K562 (cell line): Measurements from ENCODE around the gene RFT1. TPM values are rescaled to one million over a fixed set of nuclear protein-coding genes. Genes with fewer than 3 reads are reported as not detected.

ENCODE experiments used
- ELF2 ChIP-seq: fragments of 250-450 bp; sonication (Bioruptor Pico); IDR thresholded peaks from 2 replicates; pipeline ENCODE4 v1.5.0; 2021; ENCODE audit warnings: mild to moderate bottlenecking
- MTF1 ChIP-seq: fragments of 250-450 bp; sonication (Bioruptor Pico); IDR thresholded peaks from 2 replicates; pipeline ENCODE4 v1.9.0; 2021; ENCODE audit warnings: moderate library complexity, mild to moderate bottlenecking, inconsistent platforms, borderline replicate concordance
- NCOA6 ChIP-seq: fragments of 450-650 bp; IDR thresholded peaks from 2 replicates; pipeline ENCODE4 v1.6.1; 2017; ENCODE audit warnings: mild to moderate bottlenecking
- SFPQ ChIP-seq: fragments of 200-400 bp; formaldehyde crosslinking; IDR thresholded peaks from 2 replicates; pipeline ENCODE4 v1.6.1; 2017; ENCODE audit warnings: mild to moderate bottlenecking, low read depth, low read length, moderate library complexity
- ZBTB2 ChIP-seq: fragments of 450-650 bp; IDR thresholded peaks from 2 replicates; pipeline ENCODE4 v1.6.1; 2016; ENCODE audit warnings: antibody characterized with exemption
- ZC3H11A ChIP-seq: IDR thresholded peaks from 2 replicates; pipeline ENCODE4 v1.6.1; 2012; ENCODE audit warnings: low read depth, low read length, improper control_type of control experiment
- polyA plus RNA-seq, 8 experiments: library from polyadenylated mRNA; depleted of rRNA in 4 of 8; stranded (reverse) in 5 of 8; unstranded in 3 of 8; fragments of >200 nt; fragmentation: Nextera tagmentation in 2 of 8; fragmentation: Illumina TruSeq in 1 of 8; extraction: Ambion mirVana in 2 of 8; extraction: Trizol in 1 of 8; gene quantifications; 2 replicates each; pipeline versions ENCODE4 v1.2.1 to v1.2.3, GENCODE V29; 2011 to 2014; ENCODE audit warnings: inconsistent platforms in 1 of 8, missing spikeins in 1 of 8
- total RNA-seq, 7 experiments: library from RNA; depleted of rRNA in 6 of 7; stranded (reverse); fragments of >200 nt in 6 of 7; fragmentation: Illumina TruSeq in 2 of 7; extraction: Trizol in 2 of 7; gene quantifications; 2 replicates each; pipeline versions ENCODE4 v1.2.1 to v1.2.3, GENCODE V29; 2011 to 2021; ENCODE audit warnings: low replicate concordance in 1 of 7
- TF ChIP-seq, protein P1 (sequence below): IDR thresholded peaks from 2 replicates; pipeline ENCODE4 v1.6.1; 2012; ENCODE audit warnings: low read depth, low read length, improper control_type of control experiment, borderline replicate concordance
- TF ChIP-seq, protein P2 (sequence below): fragments of 450-650 bp; IDR thresholded peaks from 2 replicates; pipeline ENCODE4 v1.6.1; 2016; ENCODE audit warnings: low read depth

The RFT1 gene
- total and polyA plus RNA-seq, 9 of the 15 experiments (the other 6 are each of a cell fraction or from before 2014, with no cell fraction given) = 4.4 to 23.8 (median 8.9) TPM

DNA sequence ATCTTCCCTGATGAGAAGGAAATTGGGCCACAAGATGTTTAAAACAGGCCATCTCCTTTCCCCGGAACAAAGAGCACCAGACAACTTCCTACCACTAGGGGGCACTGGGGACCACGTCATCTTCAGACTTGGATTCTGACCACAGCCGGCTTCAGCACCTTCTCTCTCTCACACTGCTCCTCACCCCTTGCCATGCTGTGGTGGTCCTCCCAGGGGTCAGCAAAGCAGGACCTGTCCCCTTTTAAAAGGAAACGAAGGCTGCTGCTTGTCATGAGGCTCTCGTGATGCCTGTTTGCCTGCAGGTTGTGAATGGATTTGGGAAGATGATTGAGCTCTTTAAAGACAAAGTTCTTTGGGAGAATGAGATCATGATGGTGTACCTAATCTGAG lies 16.2 kb downstream of the RFT1 start (continued):
- no peak for TF ChIP-seq ZC3H11A
- TF ChIP-seq, protein P1, sequence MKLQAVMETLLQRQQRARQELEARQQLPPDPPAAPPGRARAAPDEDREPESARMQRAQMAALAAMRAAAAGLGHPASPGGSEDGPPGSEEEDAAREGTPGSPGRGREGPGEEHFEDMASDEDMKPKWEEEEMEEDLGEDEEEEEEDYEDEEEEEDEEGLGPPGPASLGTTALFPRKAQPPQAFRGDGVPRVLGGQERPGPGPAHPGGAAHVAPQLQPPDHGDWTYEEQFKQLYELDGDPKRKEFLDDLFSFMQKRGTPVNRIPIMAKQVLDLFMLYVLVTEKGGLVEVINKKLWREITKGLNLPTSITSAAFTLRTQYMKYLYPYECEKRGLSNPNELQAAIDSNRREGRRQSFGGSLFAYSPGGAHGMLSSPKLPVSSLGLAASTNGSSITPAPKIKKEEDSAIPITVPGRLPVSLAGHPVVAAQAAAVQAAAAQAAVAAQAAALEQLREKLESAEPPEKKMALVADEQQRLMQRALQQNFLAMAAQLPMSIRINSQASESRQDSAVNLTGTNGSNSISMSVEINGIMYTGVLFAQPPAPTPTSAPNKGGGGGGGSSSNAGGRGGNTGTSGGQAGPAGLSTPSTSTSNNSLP = no peak
- no peak for TF ChIP-seq MTF1 (CRISPR knock-in tag)
- TF ChIP-seq NCOA6 = no peak
- TF ChIP-seq, protein P2, sequence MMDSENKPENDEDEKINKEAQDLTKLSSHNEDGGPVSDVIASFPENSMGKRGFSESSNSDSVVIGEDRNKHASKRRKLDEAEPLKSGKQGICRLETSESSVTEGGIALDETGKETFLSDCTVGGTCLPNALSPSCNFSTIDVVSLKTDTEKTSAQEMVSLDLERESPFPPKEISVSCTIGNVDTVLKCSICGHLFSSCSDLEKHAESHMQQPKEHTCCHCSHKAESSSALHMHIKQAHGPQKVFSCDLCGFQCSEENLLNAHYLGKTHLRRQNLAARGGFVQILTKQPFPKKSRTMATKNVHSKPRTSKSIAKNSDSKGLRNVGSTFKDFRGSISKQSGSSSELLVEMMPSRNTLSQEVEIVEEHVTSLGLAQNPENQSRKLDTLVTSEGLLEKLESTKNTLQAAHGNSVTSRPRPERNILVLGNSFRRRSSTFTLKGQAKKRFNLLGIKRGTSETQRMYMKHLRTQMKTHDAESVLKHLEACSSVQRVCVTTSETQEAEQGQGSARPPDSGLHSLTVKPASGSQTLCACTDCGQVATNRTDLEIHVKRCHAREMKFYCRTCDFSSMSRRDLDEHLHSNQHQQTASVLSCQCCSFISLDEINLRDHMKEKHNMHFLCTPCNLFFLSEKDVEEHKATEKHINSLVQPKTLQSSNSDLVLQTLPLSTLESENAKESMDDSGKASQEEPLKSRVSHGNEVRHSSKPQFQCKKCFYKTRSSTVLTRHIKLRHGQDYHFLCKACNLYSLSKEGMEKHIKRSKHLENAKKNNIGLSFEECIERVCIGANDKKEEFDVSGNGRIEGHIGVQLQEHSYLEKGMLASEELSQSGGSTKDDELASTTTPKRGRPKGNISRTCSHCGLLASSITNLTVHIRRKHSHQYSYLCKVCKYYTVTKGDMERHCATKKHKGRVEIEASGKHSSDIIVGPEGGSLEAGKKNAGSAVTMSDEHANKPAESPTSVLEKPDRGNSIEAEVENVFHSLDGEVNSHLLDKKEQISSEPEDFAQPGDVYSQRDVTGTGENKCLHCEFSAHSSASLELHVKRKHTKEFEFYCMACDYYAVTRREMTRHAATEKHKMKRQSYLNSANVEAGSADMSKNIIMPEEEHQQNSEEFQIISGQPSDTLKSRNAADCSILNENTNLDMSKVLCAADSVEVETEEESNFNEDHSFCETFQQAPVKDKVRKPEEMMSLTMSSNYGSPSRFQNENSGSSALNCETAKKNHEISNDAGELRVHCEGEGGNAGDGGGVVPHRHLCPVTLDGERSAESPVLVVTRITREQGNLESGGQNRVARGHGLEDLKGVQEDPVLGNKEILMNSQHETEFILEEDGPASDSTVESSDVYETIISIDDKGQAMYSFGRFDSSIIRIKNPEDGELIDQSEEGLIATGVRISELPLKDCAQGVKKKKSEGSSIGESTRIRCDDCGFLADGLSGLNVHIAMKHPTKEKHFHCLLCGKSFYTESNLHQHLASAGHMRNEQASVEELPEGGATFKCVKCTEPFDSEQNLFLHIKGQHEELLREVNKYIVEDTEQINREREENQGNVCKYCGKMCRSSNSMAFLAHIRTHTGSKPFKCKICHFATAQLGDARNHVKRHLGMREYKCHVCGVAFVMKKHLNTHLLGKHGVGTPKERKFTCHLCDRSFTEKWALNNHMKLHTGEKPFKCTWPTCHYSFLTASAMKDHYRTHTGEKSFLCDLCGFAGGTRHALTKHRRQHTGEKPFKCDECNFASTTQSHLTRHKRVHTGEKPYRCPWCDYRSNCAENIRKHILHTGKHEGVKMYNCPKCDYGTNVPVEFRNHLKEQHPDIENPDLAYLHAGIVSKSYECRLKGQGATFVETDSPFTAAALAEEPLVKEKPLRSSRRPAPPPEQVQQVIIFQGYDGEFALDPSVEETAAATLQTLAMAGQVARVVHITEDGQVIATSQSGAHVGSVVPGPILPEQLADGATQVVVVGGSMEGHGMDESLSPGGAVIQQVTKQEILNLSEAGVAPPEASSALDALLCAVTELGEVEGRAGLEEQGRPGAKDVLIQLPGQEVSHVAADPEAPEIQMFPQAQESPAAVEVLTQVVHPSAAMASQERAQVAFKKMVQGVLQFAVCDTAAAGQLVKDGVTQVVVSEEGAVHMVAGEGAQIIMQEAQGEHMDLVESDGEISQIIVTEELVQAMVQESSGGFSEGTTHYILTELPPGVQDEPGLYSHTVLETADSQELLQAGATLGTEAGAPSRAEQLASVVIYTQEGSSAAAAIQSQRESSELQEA = no peak
- no peak for TF ChIP-seq SFPQ
- TF ChIP-seq ELF2 (CRISPR knock-in tag) = no peak
- no peak for TF ChIP-seq ZBTB2
